GM18907 (cell line): ENCODE measurements around the gene ACVRL1.

Experiments used
- ATAC-seq: cut with Tn5 transposase; IDR thresholded peaks from one replicate; pipeline ENCODE4 v1.9.1; 2021; ENCODE audit warnings: mild to moderate bottlenecking, moderate library complexity; ENCODE audit not compliant: unreplicated experiment

Gene ACVRL1

DNA sequence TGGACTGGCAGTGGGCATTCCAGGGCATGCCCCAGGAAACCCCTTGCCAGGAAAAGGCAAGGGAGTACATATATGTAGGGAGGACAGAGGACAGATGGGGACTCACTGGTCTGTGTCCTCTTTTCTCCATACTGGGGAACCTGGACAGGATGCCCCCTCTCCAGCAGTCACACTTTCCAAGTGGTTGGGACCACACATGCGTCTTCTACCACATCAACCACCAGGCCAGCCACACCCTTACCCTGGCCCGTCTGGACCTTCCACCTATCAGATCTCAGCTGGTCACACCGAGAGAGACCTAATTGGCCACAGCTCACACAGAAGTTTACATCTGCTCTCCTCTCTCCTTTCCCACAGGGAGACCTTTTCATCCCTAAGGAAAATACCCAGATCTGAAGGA, 11.1 kb upstream of the ACVRL1 start:
- no peak for ATAC-seq

DNA sequence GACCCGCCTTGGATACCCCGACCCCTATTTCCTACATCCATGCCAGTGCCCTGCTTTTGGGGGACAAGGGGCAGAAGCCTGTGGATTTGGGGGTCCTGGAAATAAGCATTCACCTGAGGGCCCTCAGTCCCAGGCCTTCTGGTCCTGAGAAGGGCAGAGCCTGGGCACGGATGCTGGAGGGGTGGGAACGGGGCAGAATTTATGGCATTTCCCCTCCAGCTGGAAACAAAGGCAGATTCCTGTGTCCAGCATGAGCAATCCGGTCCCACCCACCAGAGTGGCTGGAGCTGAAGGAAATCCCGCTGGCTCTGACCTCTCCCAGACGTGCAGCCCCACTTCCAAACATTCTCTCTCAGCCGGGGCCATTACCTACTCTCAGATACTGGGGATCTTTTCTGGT, 10.1 kb upstream of the ACVRL1 start:
- ATAC-seq, result no peak

DNA sequence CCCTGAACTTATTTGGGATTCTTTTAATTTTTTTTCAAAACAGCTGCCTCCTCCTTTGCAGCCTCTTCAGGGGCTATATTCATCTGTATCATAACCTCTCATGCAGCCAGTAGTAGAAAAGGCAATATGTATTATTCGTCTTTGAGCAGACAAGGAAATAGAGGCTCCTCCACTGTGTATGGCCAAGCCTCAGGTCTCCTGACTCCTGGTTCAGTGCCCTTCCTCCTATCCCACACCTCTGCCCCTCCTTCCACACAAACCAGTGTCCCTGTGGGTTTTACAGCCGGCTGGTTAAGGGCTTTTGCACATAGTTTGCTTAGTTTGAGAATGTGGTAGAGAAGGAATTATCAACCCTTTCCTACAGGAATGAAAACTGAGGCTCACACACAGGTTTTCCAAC, 8.8 kb upstream of the ACVRL1 start:
- ATAC-seq, result no peak

DNA sequence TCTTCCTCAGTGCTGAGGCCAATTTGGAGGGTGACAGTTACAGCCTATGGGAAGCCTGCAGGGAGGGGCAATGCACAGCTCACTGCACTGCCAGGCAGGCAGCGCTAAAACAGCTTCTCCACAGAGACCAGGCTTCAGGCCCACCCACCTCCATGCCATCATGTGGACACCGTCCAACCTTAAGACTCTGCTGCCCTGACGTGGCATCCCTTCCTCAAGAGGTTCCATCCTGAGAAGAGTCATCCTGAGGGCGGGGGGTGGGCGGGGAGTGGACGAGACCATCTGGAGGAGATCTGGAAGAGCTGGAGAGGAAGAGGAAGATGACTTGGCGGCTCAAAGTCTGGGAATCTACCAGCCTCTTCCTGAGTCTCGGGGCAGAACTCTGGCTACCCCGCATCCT, 8.4 kb upstream of the ACVRL1 start:
- ATAC-seq, result no peak

DNA sequence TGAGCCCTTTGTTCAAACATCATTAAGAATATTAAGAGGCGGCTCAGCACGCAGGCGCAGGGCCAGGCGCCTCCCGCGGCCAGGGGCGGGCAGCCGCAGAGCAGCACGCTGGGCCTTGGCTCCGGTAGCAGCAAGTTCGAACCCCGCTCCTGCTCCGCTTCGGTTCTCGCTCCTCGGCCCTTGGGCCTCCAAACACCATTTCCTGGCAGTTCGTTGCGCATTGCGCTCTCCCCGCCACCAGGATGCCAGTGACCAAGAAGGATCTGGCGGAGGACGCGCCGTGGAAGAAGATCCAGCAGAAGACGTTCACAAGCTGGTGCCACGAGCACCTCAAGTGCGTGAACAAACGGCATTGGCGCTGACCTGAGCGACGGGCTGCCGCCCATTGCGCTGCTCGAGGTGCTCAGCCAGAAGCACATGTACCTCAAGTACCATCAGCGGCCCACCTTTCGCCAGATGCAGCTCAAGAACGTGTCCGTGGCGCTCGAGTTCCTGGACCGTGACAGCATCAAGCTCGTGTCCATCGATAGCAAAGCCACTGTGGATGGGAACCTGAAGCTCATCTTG, 6.9 kb upstream of the ACVRL1 start:
- no peak for ATAC-seq

DNA sequence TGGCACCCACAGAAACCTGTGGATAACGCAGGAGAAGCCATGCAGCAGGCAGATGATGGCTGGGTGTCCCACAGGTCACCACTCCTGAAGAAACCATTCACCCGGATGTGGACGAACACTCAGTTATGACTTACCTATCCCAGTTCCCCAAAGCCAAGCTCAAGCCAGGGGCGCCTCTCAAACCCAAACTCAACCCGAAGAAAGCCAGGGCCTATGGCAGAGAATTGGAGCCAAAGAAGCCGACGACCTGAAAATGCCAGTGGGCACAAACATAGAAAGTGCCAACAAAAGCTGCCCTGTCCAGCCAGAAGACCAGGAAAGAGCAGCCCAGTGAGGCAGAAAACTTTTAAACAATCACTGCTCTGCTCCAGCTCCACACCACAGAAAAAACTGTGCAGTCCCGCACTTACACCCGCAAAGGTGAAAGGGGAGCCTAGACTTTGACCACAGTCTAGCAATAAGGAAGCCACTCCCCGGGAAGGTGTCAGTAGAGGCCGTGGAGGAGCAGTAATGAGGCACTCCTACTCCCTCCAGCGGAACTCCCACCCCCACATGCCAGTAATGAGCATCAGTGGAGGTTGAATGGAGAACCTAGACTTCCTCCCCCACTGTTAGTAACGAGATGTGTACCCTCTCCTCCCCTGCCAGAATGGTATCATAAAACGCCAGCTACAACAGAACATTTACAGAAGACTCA, 6.0 kb upstream of the ACVRL1 start:
- no peak for ATAC-seq

DNA sequence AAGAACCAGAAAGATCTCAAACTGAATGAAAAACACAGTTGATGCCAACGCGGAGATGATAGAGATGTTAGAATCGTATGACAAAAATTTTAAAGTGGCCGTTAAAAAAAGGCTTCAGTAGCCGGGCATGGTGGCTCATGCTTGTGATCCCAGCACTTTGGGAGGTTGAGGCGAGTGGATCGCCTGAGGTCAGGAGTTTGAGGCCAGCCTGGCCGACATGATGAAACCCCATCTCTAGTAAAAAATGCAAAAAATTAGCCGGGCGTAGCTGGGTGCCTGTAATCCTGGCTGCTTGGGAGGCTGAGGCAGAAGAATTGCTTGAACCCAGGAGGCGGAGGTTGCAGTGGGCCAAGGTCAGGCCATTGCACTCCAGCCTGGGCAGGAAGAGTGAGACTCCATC, 5.4 kb upstream of the ACVRL1 start:
- ATAC-seq, result no peak

DNA sequence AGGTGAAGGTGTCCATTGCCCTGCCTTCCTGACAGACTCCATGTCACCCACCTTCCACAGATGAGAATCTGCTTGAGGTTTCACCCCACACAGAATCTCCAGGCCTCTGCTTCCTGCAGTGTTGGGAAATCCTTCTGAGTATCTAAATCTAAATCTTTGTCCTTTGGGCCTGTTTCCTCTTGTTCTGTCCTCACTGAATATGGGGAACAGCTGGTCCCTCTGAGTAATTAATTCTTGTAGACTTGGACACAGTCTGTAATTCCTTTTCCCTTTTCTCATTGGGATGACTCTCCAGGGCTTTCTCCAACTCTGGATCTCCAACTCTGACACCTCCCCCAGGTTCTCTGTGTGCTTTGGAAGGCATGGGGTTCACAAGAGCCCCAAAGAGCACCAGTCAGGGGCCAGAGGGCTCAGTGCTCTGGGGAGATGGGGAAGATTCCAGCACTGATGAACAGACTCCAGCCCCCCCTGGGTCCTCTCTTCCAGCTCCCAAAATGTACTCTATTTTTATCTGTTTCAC, 2.3 kb upstream of the ACVRL1 start:
- no peak for ATAC-seq

DNA sequence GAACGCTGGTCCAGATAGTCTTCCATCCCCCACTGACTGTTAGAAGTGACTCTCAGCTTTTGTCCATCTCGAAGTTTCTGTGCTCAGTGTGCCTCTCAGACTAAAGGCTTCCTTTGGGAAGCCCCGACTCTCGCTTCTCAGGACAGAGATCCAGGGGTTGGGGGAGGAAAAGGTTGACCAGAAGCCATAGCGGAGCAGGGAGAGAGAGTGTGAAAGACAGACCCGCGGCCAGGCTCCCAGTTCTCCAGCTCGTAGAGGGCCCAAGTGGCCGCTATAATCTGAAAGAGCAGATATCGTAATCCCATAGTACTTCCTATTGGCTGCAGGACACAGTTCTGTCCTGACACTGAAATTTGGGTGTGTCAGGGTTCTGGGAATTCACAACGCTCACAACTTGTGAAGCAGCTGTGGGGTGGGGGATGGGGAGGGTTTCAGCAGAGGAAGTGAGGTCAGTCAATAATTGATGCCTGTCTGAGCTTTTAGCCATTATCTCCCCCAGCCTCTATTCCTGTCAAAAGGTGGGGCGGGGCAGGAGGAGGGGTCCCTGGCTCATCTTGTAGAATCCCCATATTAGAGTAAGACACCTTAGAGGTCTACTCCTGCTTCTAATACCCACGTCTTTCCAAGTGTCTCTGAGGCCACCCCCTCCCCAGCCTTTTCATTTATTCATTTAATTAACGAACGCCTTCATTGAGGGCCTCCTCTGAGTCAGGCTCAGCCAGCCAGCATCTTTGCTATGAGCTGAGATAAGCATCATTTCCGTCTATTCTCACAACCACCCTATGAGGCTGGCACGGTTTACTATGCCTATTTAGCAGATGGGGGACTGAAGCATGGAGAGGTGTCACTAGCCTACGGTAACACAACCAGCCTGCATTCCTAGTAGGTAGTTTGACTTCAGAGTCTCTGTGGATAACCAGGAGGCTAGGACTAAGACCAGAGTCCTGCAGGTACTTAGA, 1.6 kb upstream of the ACVRL1 start:
- no peak for ATAC-seq

DNA sequence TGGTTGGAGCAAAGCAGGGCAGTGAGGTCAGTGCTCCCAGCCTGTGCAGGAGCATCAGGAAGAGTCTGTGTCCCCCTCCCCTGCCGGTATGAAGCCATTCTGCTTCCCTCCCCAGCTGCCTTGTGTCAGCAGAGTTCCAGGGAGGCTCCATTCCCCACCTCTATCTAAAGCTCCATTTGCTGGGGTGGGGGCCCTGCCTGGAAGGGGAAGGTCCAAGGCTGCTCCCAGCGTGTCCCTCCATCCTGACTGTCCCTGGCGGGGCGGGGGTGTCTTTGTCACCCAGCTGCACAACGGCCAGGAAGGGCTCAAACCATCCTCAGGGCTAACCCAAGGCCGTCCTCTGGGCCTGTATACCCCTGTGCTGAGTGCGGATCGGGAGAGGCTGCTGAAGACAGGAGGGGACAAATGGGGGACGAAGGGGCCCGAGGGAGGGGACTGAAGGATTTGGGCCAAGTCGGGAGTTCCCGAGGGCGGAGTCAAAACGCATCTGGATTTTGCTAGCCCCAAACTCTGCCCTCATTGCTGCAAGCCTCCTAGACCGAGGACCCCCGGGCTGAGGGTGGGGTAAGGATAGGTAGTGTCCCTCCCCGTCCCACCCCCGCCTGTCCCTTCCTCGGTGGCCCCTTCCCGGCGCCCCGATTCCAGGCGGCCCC, 748 bp upstream of the ACVRL1 start:
- ATAC-seq, result no peak

DNA sequence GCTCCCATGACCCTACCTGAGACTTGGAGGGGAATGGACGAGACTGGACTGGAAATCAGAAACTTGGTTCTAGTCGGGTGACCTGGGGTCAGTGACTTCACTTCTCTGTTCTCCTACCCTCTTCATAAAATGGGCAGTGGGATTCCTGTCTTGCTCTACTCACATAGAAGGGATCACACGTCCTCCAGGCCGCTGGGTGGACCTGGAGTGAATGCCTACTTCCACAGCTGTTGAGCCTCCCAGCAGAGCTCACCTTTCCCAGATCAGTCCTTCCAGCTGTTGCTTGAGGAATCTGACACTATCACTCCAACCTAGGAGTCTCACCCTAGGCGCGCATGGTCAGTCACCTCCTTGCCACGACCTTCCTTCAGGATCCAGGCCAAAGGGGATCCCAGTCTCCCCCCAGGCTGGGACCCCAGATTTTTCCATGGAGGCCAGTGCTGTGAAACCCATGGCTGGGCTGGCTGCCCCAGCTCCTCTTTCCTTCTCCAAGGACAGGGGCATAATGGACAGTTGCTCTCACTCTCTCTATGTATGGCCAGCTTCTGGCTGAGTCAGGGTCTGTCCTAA, 637 bp downstream of the ACVRL1 start:
- no peak for ATAC-seq

DNA sequence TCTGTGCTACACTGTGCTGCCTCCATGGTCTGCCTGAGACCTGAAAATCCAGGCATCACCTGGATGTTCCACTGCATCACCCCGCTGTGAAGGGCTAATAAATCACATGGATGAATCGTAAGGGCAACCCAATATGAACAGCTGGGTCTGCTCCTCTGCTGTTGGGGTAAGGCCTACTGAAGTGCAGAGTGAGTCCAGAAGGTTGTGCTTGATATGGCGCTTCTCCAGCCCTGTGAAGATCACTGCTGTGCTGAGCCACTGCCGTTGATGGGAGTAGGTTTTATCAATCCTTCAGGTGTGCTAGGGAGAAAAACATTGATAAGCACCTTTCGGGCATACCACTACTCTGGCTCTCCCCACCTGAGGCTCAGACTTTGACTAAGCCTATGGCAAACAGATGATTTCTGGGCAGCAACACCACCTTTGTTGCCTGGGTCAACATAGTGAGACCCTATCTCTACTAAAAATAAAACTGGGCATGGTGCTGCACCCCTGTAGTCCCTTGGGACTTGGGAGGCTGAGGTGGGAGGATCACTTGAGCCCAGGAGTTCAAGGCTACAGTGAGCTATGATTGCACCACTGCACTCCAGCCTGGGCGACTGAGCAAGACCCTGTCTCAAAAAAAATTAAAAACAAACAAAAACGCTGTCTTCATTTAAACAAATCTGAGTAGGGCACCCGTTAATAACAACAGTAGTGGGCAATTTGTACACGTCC, 1.7 kb downstream of the ACVRL1 start:
- no peak for ATAC-seq

DNA sequence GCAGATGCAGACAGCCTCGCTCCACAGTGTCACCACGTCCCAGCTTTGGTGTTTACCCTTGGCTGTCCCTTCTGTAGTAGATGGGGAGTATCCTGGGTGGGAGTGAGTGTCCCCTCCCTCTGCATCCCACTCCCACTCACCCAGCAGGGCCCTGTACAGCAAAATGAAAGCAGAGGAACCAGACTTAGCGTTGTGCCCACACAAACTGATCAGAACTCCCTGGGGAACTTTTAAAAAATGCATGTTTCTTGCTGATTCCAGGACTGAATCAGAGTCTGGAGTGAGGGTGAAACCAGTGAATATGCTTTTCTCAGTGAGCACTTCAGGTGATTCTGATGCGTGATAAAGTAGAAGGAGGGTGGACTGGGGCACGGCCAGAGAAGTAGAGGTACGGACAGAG, 2.9 kb downstream of the ACVRL1 start:
- ATAC-seq, result no peak

DNA sequence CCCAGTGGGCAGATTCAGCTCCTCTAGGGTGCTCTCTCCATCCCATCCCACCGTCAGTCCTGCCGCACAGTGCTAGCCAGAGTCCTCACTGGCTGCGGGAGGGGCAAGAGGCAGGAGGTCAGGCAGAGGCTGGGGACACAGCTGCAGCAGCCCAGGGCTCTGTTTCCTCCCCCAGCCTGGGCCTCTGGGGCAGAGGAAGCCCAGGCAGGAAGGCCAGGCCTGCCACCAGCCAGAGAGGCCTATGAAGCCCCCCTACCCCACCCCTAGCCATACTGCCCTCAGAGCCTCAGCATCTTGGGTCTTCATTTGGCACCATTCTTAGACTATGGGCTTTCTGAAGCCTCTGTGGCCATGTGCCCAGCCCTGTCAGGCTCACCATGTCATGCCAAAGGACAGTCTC, 3.4 kb downstream of the ACVRL1 start:
- no peak for ATAC-seq

DNA sequence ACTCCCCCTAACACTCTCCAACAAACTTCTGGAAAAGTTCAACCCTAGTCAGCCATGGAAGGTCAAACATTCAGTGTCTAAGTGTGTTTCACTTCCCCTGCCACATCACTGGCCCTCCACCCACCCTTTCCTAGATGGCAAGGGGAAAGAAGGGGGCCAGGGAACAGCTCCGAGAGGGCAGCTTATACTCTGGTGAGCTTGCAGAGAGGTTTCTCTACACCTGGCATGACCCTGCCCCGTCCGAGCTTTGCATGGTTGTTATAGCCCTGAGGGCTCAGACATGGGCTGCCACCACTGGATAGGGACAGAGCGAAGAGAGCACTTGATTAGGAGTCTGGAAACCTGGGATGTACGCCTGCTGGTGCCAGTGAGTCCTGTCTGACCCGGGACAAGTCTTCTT, 4.0 kb downstream of the ACVRL1 start:
- ATAC-seq, result no peak

DNA sequence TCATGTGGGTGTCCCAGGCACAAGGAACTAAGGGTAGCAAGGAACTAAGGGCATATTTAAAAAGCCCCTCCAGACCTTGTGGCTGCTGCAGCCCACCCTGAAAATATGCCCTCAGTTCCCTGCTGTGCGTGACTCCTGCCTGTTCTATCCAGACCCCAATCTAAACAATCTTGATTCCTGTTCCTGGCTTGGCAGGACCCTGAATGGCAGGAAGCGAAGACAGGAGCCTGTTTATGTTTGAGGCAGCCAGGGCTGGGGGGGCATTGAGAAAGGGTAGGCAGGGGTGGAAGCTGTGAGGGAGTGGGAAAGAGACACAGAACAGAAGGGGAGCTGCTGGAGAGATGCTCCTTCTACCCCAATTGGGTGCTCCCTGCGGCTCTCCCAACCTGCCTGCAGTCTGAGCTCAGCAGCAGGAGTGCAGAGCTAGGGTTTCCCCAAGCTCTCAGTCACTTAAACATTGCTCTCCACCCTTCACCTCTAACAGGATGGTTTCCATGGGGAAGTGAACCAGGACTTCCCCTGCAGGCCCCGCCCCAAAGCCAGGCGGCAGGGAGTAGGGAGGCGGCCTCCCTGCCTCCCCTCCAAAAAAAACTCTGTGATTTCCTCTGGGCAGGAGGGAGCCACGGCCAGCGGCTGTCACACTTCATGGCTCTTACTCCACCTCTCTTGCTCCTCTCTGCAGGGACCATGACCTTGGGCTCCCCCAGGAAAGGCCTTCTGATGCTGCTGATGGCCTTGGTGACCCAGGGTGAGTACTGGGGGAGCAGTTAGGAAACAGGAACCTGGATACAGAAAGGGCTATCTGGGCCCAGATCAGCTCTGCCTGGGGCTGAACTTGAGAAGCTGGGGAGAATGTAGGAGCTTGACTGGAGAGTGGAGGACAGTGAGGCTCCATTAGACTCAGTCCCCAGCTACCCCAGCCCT, 4.7 kb downstream of the ACVRL1 start:
- ATAC-seq, result no peak

DNA sequence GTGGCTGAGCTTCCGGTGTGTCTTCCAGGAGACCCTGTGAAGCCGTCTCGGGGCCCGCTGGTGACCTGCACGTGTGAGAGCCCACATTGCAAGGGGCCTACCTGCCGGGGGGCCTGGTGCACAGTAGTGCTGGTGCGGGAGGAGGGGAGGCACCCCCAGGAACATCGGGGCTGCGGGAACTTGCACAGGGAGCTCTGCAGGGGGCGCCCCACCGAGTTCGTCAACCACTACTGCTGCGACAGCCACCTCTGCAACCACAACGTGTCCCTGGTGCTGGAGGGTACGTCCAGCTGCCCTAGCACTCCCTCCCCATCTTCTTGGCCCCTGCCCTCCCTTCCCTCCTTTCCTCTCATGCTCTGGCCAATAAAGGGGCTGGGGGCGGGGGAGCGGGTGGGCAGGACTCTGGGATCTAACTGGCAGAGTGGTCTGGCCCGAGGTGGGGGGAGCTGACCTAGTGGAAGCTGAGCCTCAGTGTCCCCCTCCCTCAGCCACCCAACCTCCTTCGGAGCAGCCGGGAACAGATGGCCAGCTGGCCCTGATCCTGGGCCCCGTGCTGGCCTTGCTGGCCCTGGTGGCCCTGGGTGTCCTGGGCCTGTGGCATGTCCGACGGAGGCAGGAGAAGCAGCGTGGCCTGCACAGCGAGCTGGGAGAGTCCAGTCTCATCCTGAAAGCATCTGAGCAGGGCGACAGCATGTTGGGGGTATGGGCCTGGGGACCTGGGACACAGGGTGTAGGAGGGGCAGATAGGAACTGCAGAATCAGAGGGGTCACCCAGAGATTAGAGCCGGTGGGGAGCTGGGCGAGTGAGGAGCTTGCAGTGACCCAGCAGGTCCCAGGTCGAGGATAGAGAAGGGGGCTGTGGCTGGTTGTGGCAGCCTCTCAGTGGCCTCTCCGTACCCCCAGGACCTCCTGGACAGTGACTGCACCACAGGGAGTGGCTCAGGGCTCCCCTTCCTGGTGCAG, 6.0 kb downstream of the ACVRL1 start:
- ATAC-seq, result no peak
